ENCODE measurements around the gene ZBTB7A. TPM values are rescaled to one million over a fixed set of nuclear protein-coding genes. Genes with fewer than 3 reads are reported as not detected.

The ZBTB7A gene
- total and polyA plus RNA-seq, 2 of the 4 experiments (the other 2 are of a cell fraction), result 3.2 to 10.3 TPM

DNA sequence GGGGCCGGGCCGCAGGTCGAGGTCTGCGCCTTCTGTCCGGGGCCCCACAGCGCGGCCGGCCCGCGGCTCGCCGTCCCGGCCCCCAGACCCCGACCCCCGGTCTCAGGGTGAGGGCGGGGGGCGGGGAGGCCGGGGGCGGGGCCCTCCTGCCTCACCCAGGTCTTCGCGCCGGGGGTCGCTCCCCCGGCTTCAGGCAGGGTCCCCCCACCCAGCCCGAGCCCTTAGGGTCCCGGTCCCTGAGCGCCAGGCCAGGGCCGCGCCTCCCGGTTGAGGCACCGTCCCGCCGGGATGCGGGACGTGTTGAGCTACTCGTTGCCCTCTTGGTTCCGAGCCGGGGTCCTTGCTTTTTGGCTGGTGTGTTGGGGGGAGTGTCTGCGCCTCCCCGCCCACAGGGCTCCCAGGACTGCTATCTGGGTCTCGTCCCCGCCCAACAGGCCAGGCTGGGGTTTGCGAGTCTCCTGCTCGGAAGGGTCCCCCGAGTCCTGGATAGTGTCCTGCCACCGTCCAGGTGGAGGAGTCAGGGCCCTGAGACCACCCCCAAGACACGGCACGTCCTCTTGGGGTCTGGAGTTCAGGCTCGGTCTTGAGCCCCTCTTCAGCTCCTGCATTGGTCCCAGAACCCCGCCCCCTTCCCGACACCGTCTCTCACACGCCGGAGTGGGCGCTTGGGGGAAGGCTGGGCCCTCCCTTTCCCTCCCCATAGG lies 58.7 kb downstream of the ZBTB7A start (continued):
- TF ChIP-seq, protein P1, sequence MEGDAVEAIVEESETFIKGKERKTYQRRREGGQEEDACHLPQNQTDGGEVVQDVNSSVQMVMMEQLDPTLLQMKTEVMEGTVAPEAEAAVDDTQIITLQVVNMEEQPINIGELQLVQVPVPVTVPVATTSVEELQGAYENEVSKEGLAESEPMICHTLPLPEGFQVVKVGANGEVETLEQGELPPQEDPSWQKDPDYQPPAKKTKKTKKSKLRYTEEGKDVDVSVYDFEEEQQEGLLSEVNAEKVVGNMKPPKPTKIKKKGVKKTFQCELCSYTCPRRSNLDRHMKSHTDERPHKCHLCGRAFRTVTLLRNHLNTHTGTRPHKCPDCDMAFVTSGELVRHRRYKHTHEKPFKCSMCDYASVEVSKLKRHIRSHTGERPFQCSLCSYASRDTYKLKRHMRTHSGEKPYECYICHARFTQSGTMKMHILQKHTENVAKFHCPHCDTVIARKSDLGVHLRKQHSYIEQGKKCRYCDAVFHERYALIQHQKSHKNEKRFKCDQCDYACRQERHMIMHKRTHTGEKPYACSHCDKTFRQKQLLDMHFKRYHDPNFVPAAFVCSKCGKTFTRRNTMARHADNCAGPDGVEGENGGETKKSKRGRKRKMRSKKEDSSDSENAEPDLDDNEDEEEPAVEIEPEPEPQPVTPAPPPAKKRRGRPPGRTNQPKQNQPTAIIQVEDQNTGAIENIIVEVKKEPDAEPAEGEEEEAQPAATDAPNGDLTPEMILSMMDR (conservative IDR thresholded peaks at IDR 0.05; ENCODE audit: low read depth, low read length), result no peak
- no peak for TF ChIP-seq NFE2L2 (IDR thresholded peaks at IDR 0.05; ENCODE audit: low read depth, low read length)
